ENCODE results near the gene MXRA5. TPM values are rescaled to one million over a fixed set of nuclear protein-coding genes. Genes with fewer than 3 reads are reported as not detected.
"Not testable (repeated sequence)": the region's sequence is repeated elsewhere in the genome, so short reads cannot be mapped to it uniquely, and the experiment has no call there.

Gene MXRA5
- total RNA-seq = not detected in 2 replicates

- Mint-ChIP-seq H3K36me3 (ENCODE audit: low read depth) (no peaks in the 10 kb centered on the region), H3K27me3 (peaks cover 5% of the 10 kb centered on the region), H3K27ac (no peak within 1 kb of the TSS), H3K9me3 (no peaks in the 10 kb centered on the region), H3K4me1 (no peaks in the 10 kb centered on the region), H3K4me3 (no peak within 1 kb of the TSS)
- intact Hi-C loops (cut with micrococcal nuclease) = no loop called here
- no peak for DNase-seq
Measured at GRCh38 chrX:3346501-3347259, at the start of gene MXRA5. Gene MXRA5, minus strand, starts transcription at chrX:3346652. Its CDS starts 2,819 bp downstream, at chrX:3343833.

GRCh38 chrX:3393581-3394111 is 47.2 kb upstream of the MXRA5 start:
- no peak for DNase-seq
- Mint-ChIP-seq H3K9me3 (no peaks in the 10 kb centered on the region), H3K36me3 (ENCODE audit: low read depth) (no peaks in the 10 kb centered on the region), H3K4me1 (no peaks in the 10 kb centered on the region), H3K4me3 (no peak overlapping the region), H3K27ac (no peak overlapping the region), H3K27me3 (no peaks in the 10 kb centered on the region)
- intact Hi-C loops (cut with micrococcal nuclease) = no loop called here

GRCh38 chrX:3393178-3393577 is 46.7 kb upstream of the MXRA5 start:
- H3K4me3 Mint-ChIP-seq = no peak overlapping the region

GRCh38 chrX:3388457-3388856 is 42.0 kb upstream of the MXRA5 start:
- no peak overlapping the region for H3K27ac Mint-ChIP-seq
- no peaks in the 10 kb centered on the region for H3K9me3 Mint-ChIP-seq

More at GRCh38 chrX:3393178-3393577, 46.7 kb upstream of the MXRA5 start:
- DNase-seq = no peak
- no peaks in the 10 kb centered on the region for H3K27me3 Mint-ChIP-seq
- no peaks in the 10 kb centered on the region for H3K9me3 Mint-ChIP-seq
- intact Hi-C loops (cut with micrococcal nuclease) = no loop called here
- H3K27ac Mint-ChIP-seq = no peak overlapping the region
- no peaks in the 10 kb centered on the region for H3K36me3 Mint-ChIP-seq (ENCODE audit: low read depth)
- H3K4me1 Mint-ChIP-seq = no peaks in the 10 kb centered on the region

GRCh38 chrX:3384327-3384726 is 37.9 kb upstream of the MXRA5 start:
- H3K36me3 Mint-ChIP-seq (ENCODE audit: low read depth) = no peaks in the 10 kb centered on the region
- H3K4me3 Mint-ChIP-seq = no peak overlapping the region
- H3K4me1 Mint-ChIP-seq = no peaks in the 10 kb centered on the region
- DNase-seq = no peak
- no peaks in the 10 kb centered on the region for H3K27me3 Mint-ChIP-seq
- no peaks in the 10 kb centered on the region for H3K9me3 Mint-ChIP-seq
- intact Hi-C loops (cut with micrococcal nuclease) = no loop called here
- H3K27ac Mint-ChIP-seq = no peak overlapping the region

More at GRCh38 chrX:3388457-3388856, 42.0 kb upstream of the MXRA5 start:
- Mint-ChIP-seq H3K36me3 (ENCODE audit: low read depth) (no peaks in the 10 kb centered on the region), H3K27me3 (no peaks in the 10 kb centered on the region), H3K4me3 (no peak overlapping the region), H3K4me1 (no peaks in the 10 kb centered on the region)
- DNase-seq = no peak
- intact Hi-C loops (cut with micrococcal nuclease) = no loop called here

- H3K27ac Mint-ChIP-seq = no peak overlapping the region
- no peaks in the 10 kb centered on the region for H3K27me3 Mint-ChIP-seq
- H3K4me3 Mint-ChIP-seq = no peak overlapping the region
- DNase-seq = no peak
- no peaks in the 10 kb centered on the region for H3K36me3 Mint-ChIP-seq (ENCODE audit: low read depth)
- intact Hi-C loops (cut with micrococcal nuclease) = no loop called here
- no peaks in the 10 kb centered on the region for H3K4me1 Mint-ChIP-seq
- peaks cover 3% of the 10 kb centered on the region for H3K9me3 Mint-ChIP-seq
Measured at GRCh38 chrX:3380603-3381002, 34.2 kb upstream of the MXRA5 start.

- H3K27ac Mint-ChIP-seq = no peak overlapping the region
- no peak overlapping the region for H3K4me3 Mint-ChIP-seq
- intact Hi-C loops (cut with micrococcal nuclease) = no loop called here
- no peaks in the 10 kb centered on the region for H3K4me1 Mint-ChIP-seq
- H3K27me3 Mint-ChIP-seq = no peaks in the 10 kb centered on the region
- no peak for DNase-seq
- peaks cover 3% of the 10 kb centered on the region for H3K9me3 Mint-ChIP-seq
- H3K36me3 Mint-ChIP-seq (ENCODE audit: low read depth) = no peaks in the 10 kb centered on the region
Measured at GRCh38 chrX:3379111-3379510, 32.7 kb upstream of the MXRA5 start.

GRCh38 chrX:3378156-3378555 is 31.7 kb upstream of the MXRA5 start:
- DNase-seq = no peak
- H3K27ac Mint-ChIP-seq = no peak overlapping the region
- no peaks in the 10 kb centered on the region for H3K27me3 Mint-ChIP-seq
- H3K9me3 Mint-ChIP-seq = peaks cover 3% of the 10 kb centered on the region
- no peaks in the 10 kb centered on the region for H3K4me1 Mint-ChIP-seq
- H3K4me3 Mint-ChIP-seq = no peak overlapping the region
- intact Hi-C loops (cut with micrococcal nuclease) = no loop called here
- no peaks in the 10 kb centered on the region for H3K36me3 Mint-ChIP-seq (ENCODE audit: low read depth)

GRCh38 chrX:3377560-3377959 is 31.1 kb upstream of the MXRA5 start:
- intact Hi-C loops (cut with micrococcal nuclease) = no loop called here
- Mint-ChIP-seq H3K27ac (no peak overlapping the region), H3K4me1 (no peaks in the 10 kb centered on the region), H3K36me3 (ENCODE audit: low read depth) (no peaks in the 10 kb centered on the region), H3K4me3 (no peak overlapping the region), H3K9me3 (peaks cover 7% of the 10 kb centered on the region), H3K27me3 (no peaks in the 10 kb centered on the region)
- DNase-seq = no peak

- H3K4me3 Mint-ChIP-seq; H3K27ac Mint-ChIP-seq; H3K4me1 Mint-ChIP-seq; H3K36me3 Mint-ChIP-seq (ENCODE audit: low read depth); H3K9me3 Mint-ChIP-seq; H3K27me3 Mint-ChIP-seq; DNase-seq; intact Hi-C loops (cut with micrococcal nuclease): not testable (repeated sequence)
Measured at GRCh38 chrX:3375878-3376508, 29.5 kb upstream of the MXRA5 start.

- Mint-ChIP-seq H3K4me3 (no peak overlapping the region), H3K9me3 (peaks cover 7% of the 10 kb centered on the region), H3K27ac (no peak overlapping the region), H3K27me3 (no peaks in the 10 kb centered on the region), H3K4me1 (no peaks in the 10 kb centered on the region), H3K36me3 (ENCODE audit: low read depth) (no peaks in the 10 kb centered on the region)
- intact Hi-C loops (cut with micrococcal nuclease) = no loop called here
- no peak for DNase-seq
Measured at GRCh38 chrX:3374108-3374800, 27.8 kb upstream of the MXRA5 start.

GRCh38 chrX:3371163-3371562 is 24.7 kb upstream of the MXRA5 start:
- H3K27me3 Mint-ChIP-seq = no peaks in the 10 kb centered on the region
- DNase-seq = no peak
- peaks cover 3% of the 10 kb centered on the region for H3K9me3 Mint-ChIP-seq
- H3K4me1 Mint-ChIP-seq = no peaks in the 10 kb centered on the region
- H3K27ac Mint-ChIP-seq = no peak overlapping the region
- H3K36me3 Mint-ChIP-seq (ENCODE audit: low read depth) = no peaks in the 10 kb centered on the region
- intact Hi-C loops (cut with micrococcal nuclease) = no loop called here
- H3K4me3 Mint-ChIP-seq = no peak overlapping the region

GRCh38 chrX:3370656-3371055 is 24.2 kb upstream of the MXRA5 start:
- Mint-ChIP-seq H3K27me3 (no peaks in the 10 kb centered on the region), H3K27ac (no peak overlapping the region), H3K4me3 (no peak overlapping the region), H3K4me1 (no peaks in the 10 kb centered on the region), H3K9me3 (peaks cover 3% of the 10 kb centered on the region), H3K36me3 (ENCODE audit: low read depth) (no peaks in the 10 kb centered on the region)
- intact Hi-C loops (cut with micrococcal nuclease) = no loop called here
- no peak for DNase-seq

- H3K27ac Mint-ChIP-seq = no peak overlapping the region
- H3K4me1 Mint-ChIP-seq = no peaks in the 10 kb centered on the region
Measured at GRCh38 chrX:3362956-3363355, 16.5 kb upstream of the MXRA5 start.

More at GRCh38 chrX:3362956-3363355, 16.5 kb upstream of the MXRA5 start:
- intact Hi-C loops (cut with micrococcal nuclease) = no loop called here
- Mint-ChIP-seq H3K27me3 (no peaks in the 10 kb centered on the region), H3K9me3 (no peaks in the 10 kb centered on the region), H3K36me3 (ENCODE audit: low read depth) (no peaks in the 10 kb centered on the region), H3K4me3 (no peak overlapping the region)
- peak; percentile 6 for DNase-seq
